ENCODE measurements around the gene ATP5PO. TPM values are rescaled to one million over a fixed set of nuclear protein-coding genes. Genes with fewer than 3 reads are reported as not detected.

ATP5PO gene
- total RNA-seq, 4 donors from 2014 or later = 115 to 162 (median 139) TPM

DNA sequence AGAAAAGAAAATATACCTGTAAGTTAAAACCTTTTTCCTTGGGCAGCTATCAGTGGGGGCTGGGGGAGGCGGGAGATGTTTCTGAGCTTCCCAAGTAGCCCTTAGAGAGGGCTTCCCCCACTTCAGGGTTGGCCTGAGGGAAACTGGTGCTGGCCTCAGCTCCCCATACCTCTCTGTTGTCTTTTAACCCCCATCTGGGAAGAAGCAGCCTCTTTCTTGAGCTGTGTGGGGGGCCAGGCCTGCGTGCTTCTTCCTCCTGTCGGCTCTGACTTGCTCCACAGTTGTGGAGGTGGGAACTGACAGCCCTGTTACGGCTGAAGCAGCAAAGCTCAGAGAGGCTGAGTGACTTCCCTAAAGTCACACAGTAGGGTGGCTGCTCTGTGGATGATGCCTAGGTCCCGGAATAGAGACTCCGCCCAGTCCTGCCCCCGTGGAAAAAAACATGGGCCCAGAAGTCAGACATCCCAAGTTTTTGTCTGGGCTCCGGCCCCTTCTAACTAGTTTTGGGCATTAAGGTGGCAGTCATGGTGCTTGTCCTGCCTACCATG is 55.2 kb downstream of the ATP5PO start:
- 91% methylated on average over 4 to 8 of the region's 8 CpGs for WGBS, 2 donors
- TF ChIP-seq, protein P1, sequence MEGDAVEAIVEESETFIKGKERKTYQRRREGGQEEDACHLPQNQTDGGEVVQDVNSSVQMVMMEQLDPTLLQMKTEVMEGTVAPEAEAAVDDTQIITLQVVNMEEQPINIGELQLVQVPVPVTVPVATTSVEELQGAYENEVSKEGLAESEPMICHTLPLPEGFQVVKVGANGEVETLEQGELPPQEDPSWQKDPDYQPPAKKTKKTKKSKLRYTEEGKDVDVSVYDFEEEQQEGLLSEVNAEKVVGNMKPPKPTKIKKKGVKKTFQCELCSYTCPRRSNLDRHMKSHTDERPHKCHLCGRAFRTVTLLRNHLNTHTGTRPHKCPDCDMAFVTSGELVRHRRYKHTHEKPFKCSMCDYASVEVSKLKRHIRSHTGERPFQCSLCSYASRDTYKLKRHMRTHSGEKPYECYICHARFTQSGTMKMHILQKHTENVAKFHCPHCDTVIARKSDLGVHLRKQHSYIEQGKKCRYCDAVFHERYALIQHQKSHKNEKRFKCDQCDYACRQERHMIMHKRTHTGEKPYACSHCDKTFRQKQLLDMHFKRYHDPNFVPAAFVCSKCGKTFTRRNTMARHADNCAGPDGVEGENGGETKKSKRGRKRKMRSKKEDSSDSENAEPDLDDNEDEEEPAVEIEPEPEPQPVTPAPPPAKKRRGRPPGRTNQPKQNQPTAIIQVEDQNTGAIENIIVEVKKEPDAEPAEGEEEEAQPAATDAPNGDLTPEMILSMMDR (IDR thresholded peaks at IDR 0.05) = no peak
- no peak for TF ChIP-seq POLR2A (IDR thresholded peaks at IDR 0.05)
- H3K4me3 ChIP-seq (ENCODE audit: low read depth, poor library complexity, severe bottlenecking) = no peak overlapping the region
- intact Hi-C loops (cut with DNase I; ENCODE audit: low total_unique reads) = no loop called here
- DNase-seq (ENCODE audit: low spot score in 2 of 2) = no peak

DNA sequence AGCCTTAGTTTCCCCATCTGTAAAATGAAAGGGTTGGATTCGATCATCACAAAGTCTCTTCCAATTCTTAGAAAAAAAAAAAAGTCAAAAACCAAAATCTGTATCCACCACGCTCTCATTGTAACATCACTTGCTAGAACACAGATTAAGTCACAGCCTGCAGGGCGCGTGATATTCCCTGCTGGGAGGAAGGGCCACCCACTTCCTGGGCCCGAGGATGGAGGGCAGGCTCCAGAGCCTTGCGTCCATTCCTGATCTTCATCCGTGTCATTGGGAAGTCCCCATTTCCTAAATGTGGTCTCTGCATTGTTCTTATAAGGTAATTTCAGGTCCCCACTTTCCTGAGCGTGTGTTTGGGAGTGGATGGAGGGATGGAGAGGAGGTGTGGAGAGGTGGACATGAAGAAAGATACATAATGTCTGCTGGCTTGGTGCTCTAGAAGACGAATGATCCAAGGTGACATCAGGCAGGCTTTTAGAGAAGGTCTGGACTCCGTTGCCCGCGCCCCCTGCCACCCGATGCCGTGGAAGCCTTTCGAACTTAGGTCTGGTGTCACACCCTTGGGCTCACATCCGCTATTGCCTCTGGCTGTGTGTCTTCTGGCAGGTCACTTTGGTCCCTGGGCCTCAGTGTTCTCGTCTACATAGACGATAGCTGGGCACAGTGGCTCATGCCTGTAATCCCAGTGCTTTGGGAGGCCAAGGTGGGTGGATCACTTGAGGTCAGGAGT is 56.1 kb downstream of the ATP5PO start:
- H3K4me3 ChIP-seq (ENCODE audit: low read depth, poor library complexity, severe bottlenecking) = no peak overlapping the region
- intact Hi-C loops (cut with DNase I; ENCODE audit: low total_unique reads) = no loop called here
- TF ChIP-seq, protein P1 (IDR thresholded peaks at IDR 0.05) = no peak
- no peak for TF ChIP-seq POLR2A (IDR thresholded peaks at IDR 0.05)
- no peak for DNase-seq (ENCODE audit: low spot score in 2 of 2)
- 88 to 90% methylated on average over 18 of the region's 18 CpGs for WGBS, 2 donors

DNA sequence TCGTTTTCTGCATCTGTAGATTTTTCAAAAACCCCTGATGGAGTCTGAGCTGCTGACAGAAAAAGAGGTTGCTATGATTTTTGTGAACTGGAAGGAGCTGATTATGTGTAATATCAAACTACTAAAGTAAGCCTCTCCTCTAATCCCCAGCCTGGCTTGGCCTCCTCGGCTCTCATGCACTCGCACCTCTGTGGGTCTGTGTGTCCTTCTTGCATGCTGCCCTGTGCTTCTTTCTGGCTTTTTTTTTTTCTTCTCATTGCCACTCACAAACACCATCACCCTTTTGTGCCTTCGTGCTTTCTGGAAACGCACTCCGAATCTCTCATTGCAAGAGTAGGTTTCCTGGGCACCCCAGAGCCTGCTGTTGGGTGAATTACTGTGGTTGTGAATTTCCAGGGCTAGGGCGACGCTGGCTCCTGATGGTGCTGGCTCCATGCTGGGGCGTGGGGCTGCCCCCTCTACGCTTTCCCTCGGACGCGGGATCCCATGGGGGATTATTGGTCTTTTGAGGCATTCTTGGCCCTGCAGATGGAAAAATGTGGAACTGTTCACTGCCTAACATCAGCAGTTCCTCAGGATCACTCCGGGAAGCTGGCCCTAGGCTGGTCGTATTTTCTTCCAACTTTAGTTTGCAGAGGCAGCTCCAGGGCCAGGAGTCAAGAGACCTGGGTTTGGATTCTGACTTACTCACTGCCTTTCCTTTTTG is 56.8 kb downstream of the ATP5PO start:
- WGBS, 2 donors = 60 to 63% methylated on average over 15 of the region's 15 CpGs
- DNase-seq (ENCODE audit: low spot score in 2 of 2) = no peak
- intact Hi-C loops (cut with DNase I; ENCODE audit: low total_unique reads) = no loop called here

DNA sequence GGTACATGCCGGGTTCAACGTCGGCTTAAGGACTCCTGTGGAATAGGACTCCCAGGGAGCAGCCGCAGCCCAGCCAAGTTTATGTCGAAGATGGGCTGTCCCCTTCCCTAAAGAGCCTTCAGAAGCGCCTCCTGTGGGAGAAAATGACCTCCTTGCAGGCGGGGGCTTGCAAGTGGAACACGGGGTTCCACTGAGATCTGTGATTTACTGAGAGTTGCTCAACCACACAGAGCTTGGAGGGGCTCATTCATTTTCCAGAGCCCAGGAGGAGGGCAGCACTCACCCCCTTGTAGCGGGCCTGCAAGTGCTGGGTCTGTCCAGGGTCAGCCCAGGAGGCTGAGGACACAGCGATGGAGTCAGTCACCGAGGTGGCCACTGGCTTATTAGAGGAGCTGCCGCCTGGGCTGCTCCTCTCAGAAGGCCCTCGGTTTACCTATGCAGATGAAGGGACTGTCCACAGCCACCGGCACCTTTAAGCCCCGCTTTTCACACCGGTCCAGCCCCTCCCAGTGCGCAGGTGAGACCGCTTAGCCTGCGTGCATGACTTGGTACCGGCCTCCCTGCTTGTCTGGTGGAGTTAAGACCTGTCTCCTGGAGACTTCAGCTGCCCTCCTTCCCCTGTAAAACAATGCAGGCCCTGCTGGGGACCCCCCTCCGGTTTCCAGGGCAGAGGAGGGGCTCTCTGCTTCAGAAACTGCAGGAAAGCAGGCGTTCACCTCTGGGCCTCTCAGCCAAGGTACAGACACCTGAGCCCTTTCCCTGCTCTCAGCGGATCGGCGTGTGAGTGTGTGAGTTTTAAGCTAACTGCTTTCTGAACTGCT is 57.5 kb downstream of the ATP5PO start:
- WGBS, 2 donors = 75 to 87% methylated on average over 14 to 25 of the region's 25 CpGs
- H3K4me3 ChIP-seq (ENCODE audit: low read depth, poor library complexity, severe bottlenecking) = no peak overlapping the region
- no peak for TF ChIP-seq POLR2A (IDR thresholded peaks at IDR 0.05)
- TF ChIP-seq, protein P1 (IDR thresholded peaks at IDR 0.05) = no peak
- intact Hi-C loops (cut with DNase I; ENCODE audit: low total_unique reads) = no loop called here
- no peak for DNase-seq (ENCODE audit: low spot score in 2 of 2)

More for the DNA sequence above, 56.8 kb downstream of the ATP5PO start:
- H3K4me3 ChIP-seq (ENCODE audit: low read depth, poor library complexity, severe bottlenecking) = no peak overlapping the region
- no peak for TF ChIP-seq POLR2A (IDR thresholded peaks at IDR 0.05)

DNA sequence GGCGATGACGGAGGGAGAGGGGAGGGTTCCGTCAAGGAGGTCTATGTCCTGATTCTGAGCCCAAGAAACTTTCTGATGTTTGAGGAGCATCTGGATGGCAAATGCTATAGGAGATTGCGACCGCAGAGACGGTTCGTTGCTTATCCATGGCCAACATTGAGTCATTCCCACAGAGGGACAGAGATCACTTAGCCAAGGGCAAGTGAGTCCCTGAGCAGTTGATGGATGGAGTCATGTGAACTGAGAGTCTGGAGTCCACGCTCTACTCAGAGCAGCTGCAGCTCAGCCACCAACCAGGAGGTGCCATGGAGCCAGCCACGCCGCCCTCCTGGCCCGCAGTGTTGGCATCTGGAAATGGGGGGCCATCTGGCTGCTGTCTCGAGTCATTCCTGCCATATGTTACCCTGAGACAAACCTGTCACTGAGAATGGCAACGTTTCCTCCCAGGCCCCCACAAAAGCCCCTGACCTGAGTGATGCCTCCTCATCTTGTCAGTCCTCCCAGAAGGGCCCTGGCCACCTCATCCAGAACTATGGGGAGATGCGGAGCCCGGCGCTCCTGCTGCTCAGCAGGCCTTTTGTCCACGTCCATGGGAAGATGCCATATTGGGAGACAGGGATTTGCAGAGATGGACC is 58.6 kb downstream of the ATP5PO start:
- WGBS, 2 donors = 85 to 90% methylated on average over 13 to 17 of the region's 17 CpGs
- no peak for DNase-seq (ENCODE audit: low spot score in 2 of 2)
- H3K4me3 ChIP-seq (ENCODE audit: low read depth, poor library complexity, severe bottlenecking) = no peak overlapping the region
- TF ChIP-seq, protein P1 (IDR thresholded peaks at IDR 0.05) = no peak
- TF ChIP-seq POLR2A (IDR thresholded peaks at IDR 0.05) = no peak
- intact Hi-C loops (cut with DNase I; ENCODE audit: low total_unique reads) = no loop called here
